Sciatic nerve (tissue), 2 donors: ENCODE measurements around the gene ZBTB2. TPM values are rescaled to one million over a fixed set of nuclear protein-coding genes. Genes with fewer than 3 reads are reported as not detected.

Experiments
- ATAC-seq: fragments of 200-7000 bp; cut with Tn5 transposase; one replicate; pipeline ENCODE4 v1.9.1; 2020; ENCODE audit warnings: mild to moderate bottlenecking, moderate library complexity
- DNase-seq: peaks from one replicate; pipeline ENCODE4 v3.0.0-alpha.2; 2020; ENCODE audit warnings: low spot score
- intact Hi-C: fragments of 100-400 bp; cut with DNase I; formaldehyde crosslinking; loops from one replicate; pipeline ENCODE4 v1.14.2; 2022
- total RNA-seq: library from RNA; stranded (reverse); fragmentation: NEBNext Ultra II Directional; extraction: Animal tissue kit (Norgen Biotek cat#: 25700); gene quantifications from one replicate; pipeline ENCODE4 v1.2.1, GENCODE V29; 2021
- donor health status: DM: no; HTN: no; CAD: no.
- donor health status: DM: no; HTN: no; CAD: no.

ZBTB2 gene
- total RNA-seq, result 13.2 TPM

GRCh38 chr6:151391471-151392413 lies at the start of gene ZBTB2:
Gene ZBTB2, minus strand, starts transcription at chr6:151391559. Its CDS starts 17,922 bp downstream, at chr6:151373637.
- ATAC-seq (peak; percentile 11), DNase-seq (peak; percentile 83)
- intact Hi-C loops, result no loop called here

- intact Hi-C loops, result no loop called here
- ATAC-seq (peak; percentile 48), DNase-seq (no peak)
Observed at GRCh38 chr6:151440930-151441329, 49.6 kb upstream of the ZBTB2 start.

- ATAC-seq (no peak), DNase-seq (no peak)
- intact Hi-C loops, result no loop called here
Observed at GRCh38 chr6:151440498-151440897, 49.1 kb upstream of the ZBTB2 start.

- ATAC-seq, result no peak
- no peak for DNase-seq
- intact Hi-C loops, result no loop called here
Observed at GRCh38 chr6:151437401-151437800, 46.0 kb upstream of the ZBTB2 start.

GRCh38 chr6:151436802-151437201 lies 45.4 kb upstream of the ZBTB2 start:
- intact Hi-C loops, result no loop called here
- ATAC-seq (peak; percentile 69), DNase-seq (no peak)

GRCh38 chr6:151436300-151436699 lies 44.9 kb upstream of the ZBTB2 start:
- no peak for DNase-seq
- no peak for ATAC-seq
- intact Hi-C loops, result no loop called here

- ATAC-seq (no peak), DNase-seq (no peak)
- intact Hi-C loops, result no loop called here
Observed at GRCh38 chr6:151434369-151434768, 43.0 kb upstream of the ZBTB2 start.

GRCh38 chr6:151432651-151433050 lies 41.3 kb upstream of the ZBTB2 start:
- intact Hi-C loops, result no loop called here
- DNase-seq (no peak), ATAC-seq (no peak)

GRCh38 chr6:151431337-151431736 lies 40.0 kb upstream of the ZBTB2 start:
- DNase-seq (no peak), ATAC-seq (no peak)
- intact Hi-C loops, result no loop called here

- no peak for ATAC-seq
- no peak for DNase-seq
- intact Hi-C loops, result no loop called here
Observed at GRCh38 chr6:151430886-151431285, 39.5 kb upstream of the ZBTB2 start.

GRCh38 chr6:151428093-151428735 lies 36.9 kb upstream of the ZBTB2 start:
- no peak for ATAC-seq
- intact Hi-C loops, result no loop called here
- DNase-seq, result no peak

GRCh38 chr6:151425561-151425960 lies 34.2 kb upstream of the ZBTB2 start:
- no peak for ATAC-seq
- intact Hi-C loops, result no loop called here

GRCh38 chr6:151422981-151423380 lies 31.6 kb upstream of the ZBTB2 start:
- ATAC-seq, result no peak
- intact Hi-C loops, result no loop called here
- no peak for DNase-seq

More at GRCh38 chr6:151425561-151425960, 34.2 kb upstream of the ZBTB2 start:
- DNase-seq, result no peak

GRCh38 chr6:151417477-151417876 lies 26.1 kb upstream of the ZBTB2 start:
- no peak for ATAC-seq
- intact Hi-C loops, result no loop called here
- no peak for DNase-seq

- intact Hi-C loops, result no loop called here
- ATAC-seq, result no peak
- DNase-seq, result no peak
Observed at GRCh38 chr6:151414641-151415260, 23.4 kb upstream of the ZBTB2 start.

GRCh38 chr6:151413372-151414145 lies 22.2 kb upstream of the ZBTB2 start:
- ATAC-seq, result no peak
- intact Hi-C loops, result no loop called here
- DNase-seq, result no peak

- ATAC-seq, result no peak
- intact Hi-C loops, result no loop called here
- DNase-seq, result no peak
Observed at GRCh38 chr6:151412909-151413308, 21.6 kb upstream of the ZBTB2 start.

- ATAC-seq (no peak), DNase-seq (no peak)
- intact Hi-C loops, result no loop called here
Observed at GRCh38 chr6:151409679-151410078, 18.3 kb upstream of the ZBTB2 start.

- DNase-seq (no peak), ATAC-seq (no peak)
- intact Hi-C loops, result no loop called here
Observed at GRCh38 chr6:151409260-151409659, 17.9 kb upstream of the ZBTB2 start.
